Glomerular endothelial cell (primary cell): ENCODE data around the gene SLC30A3. TPM values are rescaled to one million over a fixed set of nuclear protein-coding genes. Genes with fewer than 3 reads are reported as not detected.
"Not testable (repeated sequence)": the region's sequence is repeated elsewhere in the genome, so short reads cannot be mapped to it uniquely, and the experiment has no call there.

Source experiments
- DNase-seq: peaks from one replicate; pipeline ENCODE4 v3.0.0-alpha.2; 2011; ENCODE audit warnings: low read depth, low spot score; ENCODE audit errors: extremely low read depth
- total RNA-seq: library from RNA; depleted of rRNA; stranded (reverse); fragments of >200 nt; gene quantifications from 2 replicates; pipeline ENCODE4 v1.2.3, GENCODE V29; 2015

The SLC30A3 gene, protein sequence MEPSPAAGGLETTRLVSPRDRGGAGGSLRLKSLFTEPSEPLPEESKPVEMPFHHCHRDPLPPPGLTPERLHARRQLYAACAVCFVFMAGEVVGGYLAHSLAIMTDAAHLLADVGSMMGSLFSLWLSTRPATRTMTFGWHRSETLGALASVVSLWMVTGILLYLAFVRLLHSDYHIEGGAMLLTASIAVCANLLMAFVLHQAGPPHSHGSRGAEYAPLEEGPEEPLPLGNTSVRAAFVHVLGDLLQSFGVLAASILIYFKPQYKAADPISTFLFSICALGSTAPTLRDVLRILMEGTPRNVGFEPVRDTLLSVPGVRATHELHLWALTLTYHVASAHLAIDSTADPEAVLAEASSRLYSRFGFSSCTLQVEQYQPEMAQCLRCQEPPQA
- total RNA-seq = 5.9 and 6.5 TPM in 2 replicates

- no peak for DNase-seq
Observed at GRCh38 chr2:27262379-27263286, at the start of gene SLC30A3. Gene SLC30A3 (minus strand): TSS chr2:27263047. CDS start chr2:27262906, 141 bp downstream.

DNA sequence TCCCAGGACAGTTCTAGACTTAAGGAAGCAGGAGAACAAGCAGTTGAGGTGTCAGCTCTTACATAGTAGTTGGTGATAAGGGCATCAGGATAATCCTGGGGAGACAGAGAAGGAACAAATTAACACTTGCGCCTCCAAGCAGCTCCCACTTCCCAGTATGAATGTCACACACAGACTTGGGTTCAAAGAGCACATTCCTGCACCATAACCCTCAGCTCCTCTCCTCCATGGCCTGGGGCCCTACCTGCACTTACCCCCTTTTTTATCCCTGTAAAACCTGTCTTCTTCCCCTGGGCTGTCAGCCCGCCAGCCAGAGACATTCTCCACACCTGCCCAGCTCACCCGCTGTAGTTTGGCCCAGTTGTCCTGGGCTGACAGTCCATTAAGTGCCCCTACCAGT, 49.3 kb upstream of the SLC30A3 start:
- DNase-seq = no peak

DNA sequence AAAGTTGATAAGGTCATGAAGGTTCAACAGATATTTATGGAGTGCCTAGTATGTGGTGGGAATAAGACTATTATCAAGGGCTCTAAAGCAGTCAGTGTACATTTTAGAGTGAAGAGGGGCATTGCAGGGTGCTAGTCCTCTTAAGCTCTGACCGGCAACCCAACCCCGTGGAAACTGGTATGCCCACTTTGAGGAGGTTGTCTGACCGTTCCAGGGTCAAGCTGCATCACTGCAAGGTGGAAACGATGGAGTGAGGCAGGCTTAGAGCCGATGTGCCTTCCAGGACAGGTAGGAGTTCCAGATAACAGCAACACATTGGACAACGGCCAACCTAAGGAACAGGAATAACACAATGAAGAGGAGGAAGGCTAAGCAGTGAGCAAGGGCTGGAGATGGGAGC, 46.8 kb upstream of the SLC30A3 start:
- no peak for DNase-seq

- no peak for DNase-seq
Observed at GRCh38 chr2:27308359-27308881, 45.6 kb upstream of the SLC30A3 start, which contains the start of gene UCN. Gene UCN (minus strand): TSS chr2:27308445. CDS start chr2:27307895, 550 bp downstream.

- DNase-seq = no peak
Observed at GRCh38 chr2:27307545-27308358, 44.9 kb upstream of the SLC30A3 start.

DNA sequence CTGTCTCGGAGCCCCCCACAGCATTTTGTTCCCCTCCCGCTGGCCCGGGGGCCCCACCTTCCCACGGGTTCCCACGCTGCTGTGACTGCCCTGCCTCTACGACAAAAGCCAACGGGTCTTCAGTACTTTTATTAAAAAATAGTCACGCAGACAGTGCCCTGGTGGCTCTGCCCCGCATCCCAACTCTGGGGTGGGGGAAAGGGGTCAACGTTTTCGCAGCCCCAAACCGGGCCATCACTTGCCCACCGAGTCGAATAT, 44.4 kb upstream of the SLC30A3 start:
- no peak for DNase-seq

DNA sequence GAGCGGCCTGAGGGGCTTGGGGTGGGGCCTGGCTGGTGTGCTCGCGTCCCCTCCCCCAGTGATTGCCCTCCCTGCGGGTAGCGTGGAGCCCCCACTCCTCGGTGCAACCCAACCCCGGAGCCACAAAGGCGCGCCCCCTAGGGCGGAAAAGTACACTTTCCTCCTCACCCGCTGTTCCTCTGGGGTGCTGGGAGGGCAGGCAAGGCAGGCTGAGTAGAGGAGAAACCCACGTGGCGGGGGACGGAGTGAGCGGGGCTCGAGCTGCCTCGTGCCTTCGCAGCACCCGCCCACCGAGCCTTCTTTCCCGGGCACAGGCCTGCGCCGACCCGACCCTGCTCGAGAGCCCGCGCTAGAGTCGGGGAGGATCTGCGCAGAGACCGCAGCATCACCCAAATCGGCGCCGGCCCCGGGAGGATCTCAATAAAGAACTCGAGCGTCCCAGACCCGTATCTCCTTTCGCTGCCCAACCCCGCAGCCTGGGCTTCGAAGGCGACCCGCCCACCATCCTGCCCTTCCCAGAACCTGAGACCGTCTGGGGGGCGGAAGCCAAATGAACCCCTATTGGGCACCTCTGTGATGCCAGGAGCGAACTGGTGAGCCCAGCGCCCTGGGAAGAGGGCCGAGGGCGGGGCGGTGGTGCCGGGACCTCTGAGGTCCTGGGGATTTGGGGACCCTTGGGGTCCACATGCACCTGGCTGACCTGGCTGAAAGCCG, 43.9 kb upstream of the SLC30A3 start:
- no peak for DNase-seq

- no peak for DNase-seq
Observed at GRCh38 chr2:27306136-27306535, 43.3 kb upstream of the SLC30A3 start.

GRCh38 chr2:27305516-27305915, 42.7 kb upstream of the SLC30A3 start:
- no peak for DNase-seq

- no peak for DNase-seq
Observed at GRCh38 chr2:27304488-27305240, 41.8 kb upstream of the SLC30A3 start.

DNA sequence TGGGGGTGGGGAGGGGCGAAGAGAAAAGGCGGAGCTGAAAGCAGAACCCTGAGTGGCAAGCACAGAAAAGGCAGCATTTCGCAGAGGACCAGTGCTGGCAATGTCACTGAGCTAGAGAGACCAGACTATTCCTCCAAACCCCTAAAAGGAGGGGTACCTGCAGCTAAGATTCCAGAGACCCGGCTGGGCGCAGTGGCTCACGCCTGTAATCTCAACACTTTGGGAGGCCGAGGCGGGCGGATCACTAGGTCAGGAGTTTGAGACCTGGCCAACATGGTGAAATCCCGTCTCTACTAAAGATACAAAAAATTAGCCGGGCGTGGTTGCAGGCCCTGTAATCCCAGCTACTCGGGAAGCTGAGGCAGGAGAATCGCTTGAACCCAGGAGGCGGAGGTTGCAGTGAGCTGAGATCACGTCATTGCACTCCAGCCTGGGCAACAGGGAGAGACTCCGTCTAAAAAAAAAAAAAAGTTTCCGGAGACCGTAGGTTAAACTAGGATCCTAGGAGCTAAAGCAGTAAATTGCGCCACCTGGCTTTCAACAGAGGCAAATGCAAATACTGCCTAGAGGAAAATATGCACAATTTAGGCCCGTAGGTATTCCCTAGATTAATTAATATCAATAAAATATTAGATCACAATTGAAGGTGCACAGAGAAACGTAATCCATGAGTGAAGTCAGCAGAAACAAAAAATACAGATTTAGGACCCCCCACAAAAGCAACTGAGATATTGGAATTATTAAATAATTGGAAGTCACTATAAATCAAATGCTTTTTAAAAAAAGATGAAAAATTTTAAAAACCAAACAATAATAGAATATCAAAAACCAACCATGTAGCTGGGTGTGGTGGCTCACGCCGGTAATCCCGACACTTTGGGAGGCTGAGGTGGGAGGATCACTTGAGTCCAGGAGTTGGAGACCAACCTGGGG, 40.5 kb upstream of the SLC30A3 start:
- no peak for DNase-seq

DNA sequence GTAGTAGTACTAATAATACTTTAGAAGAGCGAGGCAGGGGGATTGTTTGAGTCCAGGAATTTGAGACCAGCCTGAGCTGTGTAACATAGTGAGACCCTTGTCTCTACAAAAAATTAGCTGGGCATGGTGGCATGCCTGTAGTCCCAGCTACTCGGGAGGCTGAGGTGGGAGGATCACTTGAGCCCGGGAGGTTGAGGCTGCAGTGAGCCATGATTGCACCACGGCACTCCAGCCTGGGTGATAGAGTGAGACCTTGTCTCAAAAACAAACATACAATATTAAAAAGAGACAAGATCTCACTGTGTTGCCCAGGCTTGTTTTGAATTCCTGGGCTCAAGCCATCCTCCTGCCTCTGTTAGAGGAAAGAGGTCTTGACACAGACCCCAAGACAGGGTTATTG, 37.8 kb upstream of the SLC30A3 start:
- DNase-seq = not testable (repeated sequence)

GRCh38 chr2:27298391-27299080, 35.7 kb upstream of the SLC30A3 start:
- DNase-seq = no peak

GRCh38 chr2:27297195-27297594, 34.3 kb upstream of the SLC30A3 start:
- DNase-seq = no peak

DNA sequence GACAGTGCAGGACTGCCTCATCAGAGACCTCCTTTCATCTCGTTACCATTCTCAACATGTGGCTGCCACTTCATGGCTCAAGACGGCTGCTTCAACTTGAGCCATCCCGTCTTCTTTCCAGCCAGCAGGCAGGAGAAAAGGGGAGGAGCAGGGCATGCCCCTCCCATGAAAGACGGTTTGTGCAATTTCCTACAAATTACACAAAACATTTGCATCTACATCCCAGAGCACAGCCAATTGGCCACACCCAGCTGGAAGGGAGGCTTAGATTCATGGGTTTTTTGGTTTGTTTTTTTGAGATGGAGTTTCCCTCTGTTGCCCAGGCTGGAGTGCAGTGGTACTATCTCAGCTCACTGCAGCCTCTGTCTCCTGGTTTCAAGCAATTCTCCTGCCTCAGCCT, 33.6 kb upstream of the SLC30A3 start:
- no peak for DNase-seq

DNA sequence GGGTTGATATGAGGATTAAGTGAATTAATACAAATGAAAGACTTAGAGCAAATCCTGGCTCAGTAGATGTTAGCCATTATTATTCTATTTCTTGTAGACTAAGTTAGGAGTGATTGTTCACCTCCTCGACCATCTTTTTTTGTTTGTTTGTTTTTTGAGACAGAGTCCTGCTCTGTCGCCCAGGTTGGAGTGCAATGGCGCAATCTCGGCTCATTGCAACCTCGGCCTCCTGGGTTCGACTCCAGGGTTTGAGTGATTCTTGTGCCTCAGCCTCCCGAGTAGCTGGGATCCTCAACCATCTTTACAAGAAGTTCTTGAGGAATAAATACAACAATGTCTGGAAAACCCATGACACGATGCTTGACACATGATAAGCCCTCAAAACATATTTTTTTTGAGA, 32.1 kb upstream of the SLC30A3 start:
- DNase-seq = no peak

- DNase-seq = no peak
Observed at GRCh38 chr2:27291865-27292264, 29.0 kb upstream of the SLC30A3 start.

GRCh38 chr2:27290549-27290948, 27.7 kb upstream of the SLC30A3 start:
- DNase-seq = no peak
